Neuronal stem cell (in vitro differentiated cells): ENCODE results near the gene ASCL3.
A peak's percentile ranks its signal among the peaks of the same experiment; 100 is the strongest.

ENCODE experiments used
- DNase-seq: peaks from one replicate; pipeline ENCODE4 v3.0.0-alpha.2; 2013; ENCODE audit warnings: low spot score
- H2AFZ ChIP-seq: one replicate; pipeline ENCODE4 v1.6.1; 2013; ENCODE audit warnings: mild to moderate bottlenecking, low read length, inconsistent platforms
- H2AK5ac ChIP-seq: 2 replicates; pipeline ENCODE4 v1.6.1; 2013; ENCODE audit warnings: low read depth, mild to moderate bottlenecking, inconsistent platforms, low read length, moderate library complexity, mixed read lengths
- H2BK120ac ChIP-seq: 2 replicates; pipeline ENCODE4 v1.6.1; 2013; ENCODE audit warnings: low read depth, mild to moderate bottlenecking, inconsistent platforms, low read length, moderate library complexity, mixed read lengths
- H2BK12ac ChIP-seq: one replicate; pipeline ENCODE4 v1.6.1; 2013; ENCODE audit warnings: low read length, inconsistent platforms
- H2BK15ac ChIP-seq: 2 replicates; pipeline ENCODE4 v1.6.1; 2013; ENCODE audit warnings: mild to moderate bottlenecking, low read length, inconsistent platforms, mixed read lengths
- H2BK5ac ChIP-seq: one replicate; pipeline ENCODE4 v1.6.1; 2013; ENCODE audit warnings: inconsistent platforms, mild to moderate bottlenecking, low read length, moderate library complexity
- H3K14ac ChIP-seq: one replicate; pipeline ENCODE4 v1.6.1; 2013; ENCODE audit warnings: low read length, inconsistent platforms
- H3K18ac ChIP-seq: 2 replicates; pipeline ENCODE4 v1.6.1; 2013; ENCODE audit warnings: low read length, inconsistent platforms
- H3K23ac ChIP-seq: 2 replicates; pipeline ENCODE4 v1.6.1; 2013; ENCODE audit warnings: low read depth, mild to moderate bottlenecking, mixed read lengths, low read length, inconsistent platforms; ENCODE audit not compliant: poor library complexity
- H3K27ac ChIP-seq: replicated peaks from 3 replicates; pipeline ENCODE4 v1.5.1; 2013; ENCODE audit warnings: low read length, inconsistent platforms
- H3K27me3 ChIP-seq, 3 experiments: 2 replicates each; pipeline ENCODE4 v1.6.1; 2013; ENCODE audit warnings: low read length in 3 of 3, mild to moderate bottlenecking in 2 of 3, inconsistent platforms in 1 of 3, low read depth in 1 of 3, mixed read lengths in 1 of 3, moderate library complexity in 1 of 3; ENCODE audit not compliant: control insufficient read depth in 3 of 3, insufficient read depth in 3 of 3
- H3K36me3 ChIP-seq, 2 donors: replicated peaks in 1 of 2; 2 replicates each; pipeline ENCODE4 v1.6.1; 2013; ENCODE audit warnings: low read length in 2 of 2; ENCODE audit not compliant: control insufficient read depth in 2 of 2, insufficient read depth in 2 of 2
- H3K4ac ChIP-seq: 2 replicates; pipeline ENCODE4 v1.6.1; 2013; ENCODE audit warnings: inconsistent platforms, mild to moderate bottlenecking, low read length, moderate library complexity
- H3K4me1 ChIP-seq, 2 donors: 1 replicate in 1 of 2; 2 replicates in 1 of 2; pipeline ENCODE4 v1.6.1; 2013; ENCODE audit warnings: low read length in 2 of 2, low read depth in 1 of 2; ENCODE audit not compliant: control insufficient read depth in 2 of 2, insufficient read depth in 1 of 2
- H3K4me2 ChIP-seq: one replicate; pipeline ENCODE4 v1.6.1; 2013; ENCODE audit warnings: mild to moderate bottlenecking, low read length, inconsistent platforms; ENCODE audit not compliant: insufficient read depth, poor library complexity, severe bottlenecking
- H3K4me3 ChIP-seq, 2 donors: 2 replicates each; pipeline ENCODE4 v1.5.1; 2013; ENCODE audit warnings: low read length in 2 of 2, mild to moderate bottlenecking in 2 of 2, inconsistent platforms in 1 of 2, moderate library complexity in 1 of 2
- H3K79me1 ChIP-seq: one replicate; pipeline ENCODE4 v1.6.1; 2013; ENCODE audit warnings: low read depth, mild to moderate bottlenecking, inconsistent platforms, low read length, moderate library complexity
- H3K9ac ChIP-seq: one replicate; pipeline ENCODE4 v1.6.1; 2013; ENCODE audit warnings: mild to moderate bottlenecking, low read depth, low read length, inconsistent platforms; ENCODE audit not compliant: poor library complexity
- H3K9me3 ChIP-seq, 2 donors: replicated peaks in 1 of 2; 2 replicates each; pipeline versions ENCODE3 to v1.6.1; 2013; ENCODE audit warnings: low read length in 2 of 2, mild to moderate bottlenecking in 2 of 2, inconsistent platforms in 1 of 2, low read depth in 1 of 2, mixed read lengths in 1 of 2, moderate library complexity in 1 of 2; ENCODE audit not compliant: control insufficient read depth in 2 of 2, insufficient read depth in 1 of 2
- H4K8ac ChIP-seq: one replicate; pipeline ENCODE4 v1.6.1; 2013; ENCODE audit warnings: low read depth, mild to moderate bottlenecking, inconsistent platforms, low read length, moderate library complexity
- H4K91ac ChIP-seq: one replicate; pipeline ENCODE4 v1.6.1; 2013; ENCODE audit warnings: low read length, low read depth, mild to moderate bottlenecking, inconsistent platforms; ENCODE audit not compliant: poor library complexity
- WGBS, 2 donors: extraction: QIAGEN DNeasy Blood & Tissue Kit; methylation state at CpG; one replicate each; pipeline ENCODE4 v1.1.7; 2013; ENCODE audit warnings: missing lambda C conversion rate in 2 of 2, mixed read lengths in 1 of 2; ENCODE audit not compliant: insufficient read length in 2 of 2, insufficient replicate concordance in 1 of 2; ENCODE audit errors: extremely low coverage in 2 of 2; 5-methylcytosine and 5-hydroxymethylcytosine counted together

The ASCL3 gene

GRCh38 chr11:8948886-8949285 is 6.1 kb upstream of the ASCL3 start:
- H3K27me3 ChIP-seq, result no peaks in the 10 kb centered on the region
- no peak overlapping the region for H2BK5ac ChIP-seq
- H3K18ac ChIP-seq, result no peak overlapping the region
- no peak overlapping the region for H3K9ac ChIP-seq
- H4K91ac ChIP-seq, result no peak overlapping the region
- H2BK15ac ChIP-seq, result no peak overlapping the region
- H2BK12ac ChIP-seq, result no peak overlapping the region
- DNase-seq, result no peak
- no peak overlapping the region for H3K14ac ChIP-seq
- H3K36me3 ChIP-seq, result peaks cover 3 to 37% of the 10 kb centered on the region in 2 donors
- H3K4ac ChIP-seq, result no peak overlapping the region
- WGBS, 2 donors, result no CpG with 5 or more reads among the region's 3 CpGs
- no peak overlapping the region for H3K4me2 ChIP-seq
- no peak overlapping the region for H3K27ac ChIP-seq
- no peak overlapping the region for H4K8ac ChIP-seq
- H2AFZ ChIP-seq, result no peak overlapping the region
- H3K4me1 ChIP-seq, result no peaks in the 10 kb centered on the region
- H3K23ac ChIP-seq, result no peak overlapping the region
- no peaks in the 10 kb centered on the region for H3K9me3 ChIP-seq
- H3K79me1 ChIP-seq, result no peaks in the 10 kb centered on the region
- H2AK5ac ChIP-seq, result no peak overlapping the region
- no peak overlapping the region for H2BK120ac ChIP-seq
- no peak overlapping the region for H3K4me3 ChIP-seq

- H4K91ac ChIP-seq, result no peak overlapping the region
- H2AK5ac ChIP-seq, result no peak overlapping the region
- no peak overlapping the region for H3K9ac ChIP-seq
- no peak for DNase-seq
- no peak overlapping the region for H4K8ac ChIP-seq
- no peak overlapping the region for H2BK5ac ChIP-seq
- H3K23ac ChIP-seq, result no peak overlapping the region
- no peak overlapping the region for H3K4me3 ChIP-seq
- no peak overlapping the region for H3K4me2 ChIP-seq
- no peak overlapping the region for H2BK12ac ChIP-seq
- no peak overlapping the region for H3K4ac ChIP-seq
- H2AFZ ChIP-seq, result no peak overlapping the region
- no peaks in the 10 kb centered on the region for H3K4me1 ChIP-seq
- no peak overlapping the region for H3K18ac ChIP-seq
- no peaks in the 10 kb centered on the region for H3K27me3 ChIP-seq
- H2BK15ac ChIP-seq, result no peak overlapping the region
- no CpG with 5 or more reads among the region's 4 CpGs for WGBS, 2 donors
- no peak overlapping the region for H3K14ac ChIP-seq
- peaks cover 3 to 25% of the 10 kb centered on the region in 2 donors for H3K36me3 ChIP-seq
- H3K9me3 ChIP-seq, result no peaks in the 10 kb centered on the region
- H3K79me1 ChIP-seq, result no peaks in the 10 kb centered on the region
- no peak overlapping the region for H2BK120ac ChIP-seq
- H3K27ac ChIP-seq, result no peak overlapping the region
These were observed 4.6 kb upstream of the ASCL3 start for GRCh38 chr11:8947230-8947943.

- Histone ChIP-seq H3K9ac (no peak overlapping the region), H3K14ac (no peak overlapping the region)
- no CpG with 5 or more reads among the region's 8 CpGs for WGBS, 2 donors
These were observed 1.3 kb downstream of the ASCL3 start for GRCh38 chr11:8941341-8942103.

GRCh38 chr11:8937659-8938058 is 5.2 kb downstream of the ASCL3 start:
- no peak overlapping the region for H2BK12ac ChIP-seq

More at GRCh38 chr11:8941341-8942103, 1.3 kb downstream of the ASCL3 start:
- H3K27me3 ChIP-seq, result no peaks in the 10 kb centered on the region
- H3K79me1 ChIP-seq, result no peaks in the 10 kb centered on the region
- no peak overlapping the region for H3K23ac ChIP-seq
- no peak overlapping the region for H3K4ac ChIP-seq
- no peak overlapping the region for H2BK5ac ChIP-seq
- peak overlapping the region; percentile 21 for H2AFZ ChIP-seq
- no peak overlapping the region for H3K4me3 ChIP-seq
- H2BK12ac ChIP-seq, result no peak overlapping the region
- no peaks in the 10 kb centered on the region for H3K9me3 ChIP-seq
- no peak overlapping the region for H3K18ac ChIP-seq
- no peaks in the 10 kb centered on the region for H3K36me3 ChIP-seq
- no peak overlapping the region for H4K8ac ChIP-seq
- H2BK15ac ChIP-seq, result no peak overlapping the region
- no peak overlapping the region for H3K4me2 ChIP-seq
- no peak for DNase-seq
- H2AK5ac ChIP-seq, result no peak overlapping the region
- H3K4me1 ChIP-seq, result no peaks in the 10 kb centered on the region
- no peak overlapping the region for H2BK120ac ChIP-seq
- no peak overlapping the region for H3K27ac ChIP-seq
- H4K91ac ChIP-seq, result no peak overlapping the region

More at GRCh38 chr11:8937659-8938058, 5.2 kb downstream of the ASCL3 start:
- no CpG with 5 or more reads among the region's 14 CpGs for WGBS, 2 donors
- Histone ChIP-seq H3K14ac (no peak overlapping the region), H3K4ac (no peak overlapping the region), H3K9ac (no peak overlapping the region), H4K8ac (no peak overlapping the region), H3K4me1 (peaks cover 0 to 5% of the 10 kb centered on the region in 2 donors), H3K4me3 (no peak overlapping the region), H2AK5ac (no peak overlapping the region), H2BK15ac (no peak overlapping the region), H3K9me3 (no peaks in the 10 kb centered on the region), H2BK120ac (no peak overlapping the region), H2AFZ (no peak overlapping the region), H3K4me2 (no peak overlapping the region), H4K91ac (no peak overlapping the region), H2BK5ac (no peak overlapping the region), H3K27ac (no peak overlapping the region), H3K23ac (no peak overlapping the region), H3K36me3 (no peaks in the 10 kb centered on the region), H3K79me1 (no peaks in the 10 kb centered on the region), H3K27me3 (no peaks in the 10 kb centered on the region), H3K18ac (no peak overlapping the region)
- no peak for DNase-seq
